Activated CD8-positive, alpha-beta memory T cell treated with anti-CD3 and anti-CD28 coated beads, Interleukin-2, amount 50 U/mL, for 4 hours (primary cell): Measurements from ENCODE around the gene VAV1.
A peak's percentile ranks its signal among the peaks of the same experiment; 100 is the strongest.

Experiments
- DNase-seq: peaks from one replicate; pipeline ENCODE4 v3.0.0-alpha.2; 2020

Gene VAV1, protein sequence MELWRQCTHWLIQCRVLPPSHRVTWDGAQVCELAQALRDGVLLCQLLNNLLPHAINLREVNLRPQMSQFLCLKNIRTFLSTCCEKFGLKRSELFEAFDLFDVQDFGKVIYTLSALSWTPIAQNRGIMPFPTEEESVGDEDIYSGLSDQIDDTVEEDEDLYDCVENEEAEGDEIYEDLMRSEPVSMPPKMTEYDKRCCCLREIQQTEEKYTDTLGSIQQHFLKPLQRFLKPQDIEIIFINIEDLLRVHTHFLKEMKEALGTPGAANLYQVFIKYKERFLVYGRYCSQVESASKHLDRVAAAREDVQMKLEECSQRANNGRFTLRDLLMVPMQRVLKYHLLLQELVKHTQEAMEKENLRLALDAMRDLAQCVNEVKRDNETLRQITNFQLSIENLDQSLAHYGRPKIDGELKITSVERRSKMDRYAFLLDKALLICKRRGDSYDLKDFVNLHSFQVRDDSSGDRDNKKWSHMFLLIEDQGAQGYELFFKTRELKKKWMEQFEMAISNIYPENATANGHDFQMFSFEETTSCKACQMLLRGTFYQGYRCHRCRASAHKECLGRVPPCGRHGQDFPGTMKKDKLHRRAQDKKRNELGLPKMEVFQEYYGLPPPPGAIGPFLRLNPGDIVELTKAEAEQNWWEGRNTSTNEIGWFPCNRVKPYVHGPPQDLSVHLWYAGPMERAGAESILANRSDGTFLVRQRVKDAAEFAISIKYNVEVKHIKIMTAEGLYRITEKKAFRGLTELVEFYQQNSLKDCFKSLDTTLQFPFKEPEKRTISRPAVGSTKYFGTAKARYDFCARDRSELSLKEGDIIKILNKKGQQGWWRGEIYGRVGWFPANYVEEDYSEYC

DNA sequence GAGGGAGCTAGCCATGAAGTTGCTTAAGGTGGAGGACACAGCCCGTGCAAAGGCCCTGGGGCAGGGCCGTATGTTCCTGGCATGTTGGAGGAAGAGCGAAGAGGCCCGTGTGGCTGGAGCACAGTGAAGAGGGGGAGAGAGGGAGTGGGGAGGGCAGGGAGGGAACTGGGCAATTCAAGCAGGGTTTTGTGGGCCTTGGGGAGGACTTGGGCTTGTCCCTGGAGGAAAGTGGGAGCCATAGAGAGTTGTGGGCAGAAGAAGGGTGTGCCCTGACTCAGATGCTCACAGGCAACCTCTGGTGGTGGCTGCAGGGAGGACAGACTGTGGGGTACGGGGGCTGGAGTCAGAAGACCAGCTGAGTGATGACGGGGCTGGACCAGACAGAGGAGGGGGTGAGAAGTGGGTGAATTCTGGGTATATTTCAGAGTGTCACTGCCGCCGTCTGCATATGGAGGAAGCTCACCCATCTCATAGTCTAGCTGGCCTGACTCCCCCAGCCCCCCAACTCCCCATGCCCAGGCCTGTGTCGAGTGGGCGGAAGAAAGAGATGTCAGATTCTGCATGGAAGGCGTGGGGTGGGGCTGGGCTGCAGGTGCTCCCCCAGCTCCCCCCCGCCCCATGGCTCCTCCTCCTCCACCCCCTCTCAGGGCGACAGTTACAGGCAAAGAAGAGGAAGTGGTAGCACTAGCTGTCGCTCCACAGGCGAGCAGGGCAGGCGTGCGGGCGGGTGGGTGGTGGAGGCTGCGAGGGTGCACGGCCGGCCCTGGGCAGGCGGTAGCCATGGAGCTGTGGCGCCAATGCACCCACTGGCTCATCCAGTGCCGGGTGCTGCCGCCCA lies at the start of gene VAV1:
VAV1 (plus strand) TSS at position 681 of the 838 bp plus-strand sequence; CDS start at position 781, 100 bp downstream.
- DNase-seq: peak; percentile 80

DNA sequence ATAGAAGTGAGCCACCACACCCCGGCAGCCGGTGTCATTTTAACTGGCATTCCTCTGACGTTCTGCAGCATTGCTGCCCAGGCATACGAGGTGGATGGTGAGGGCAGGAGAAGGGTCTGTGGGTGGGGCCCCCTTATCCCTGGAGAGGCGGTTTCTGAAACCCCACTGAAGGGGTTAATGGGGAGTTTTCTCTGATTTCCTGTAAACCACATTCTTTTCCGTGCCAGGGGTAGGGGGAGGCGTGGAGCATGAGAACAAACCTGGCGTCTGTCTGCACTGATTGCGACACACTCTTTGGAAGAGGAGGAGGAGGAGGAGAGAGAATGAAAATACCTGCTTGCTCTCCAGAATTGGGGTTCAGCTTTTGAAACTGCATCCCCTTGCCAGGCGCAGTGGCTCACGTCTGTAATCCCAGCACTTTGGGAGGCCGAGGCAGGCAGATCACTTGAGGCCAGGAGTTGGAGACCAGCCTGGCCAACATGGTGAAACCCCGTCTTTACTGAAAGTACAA lies 49.3 kb upstream of the VAV1 start:
- no peak for DNase-seq

DNA sequence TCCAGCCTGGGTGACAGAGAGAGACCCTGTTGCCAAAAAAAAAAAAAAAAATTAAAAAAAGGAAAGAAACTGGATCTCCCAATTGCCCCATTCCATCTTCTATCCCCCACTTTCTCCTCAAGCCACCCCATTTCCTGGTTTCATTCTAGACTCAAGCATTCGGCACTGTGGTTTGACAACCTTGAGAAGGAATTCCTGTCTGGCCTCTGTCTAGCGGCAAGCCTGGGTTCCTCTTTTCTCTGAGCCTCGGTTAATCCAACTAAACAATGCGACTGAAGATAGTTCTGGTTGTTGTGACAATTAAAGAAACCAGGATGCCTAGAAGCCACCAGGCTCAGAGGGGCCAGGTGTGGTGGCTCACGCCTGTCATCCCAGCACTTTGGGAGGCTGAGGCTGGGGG lies 48.8 kb upstream of the VAV1 start:
- DNase-seq: no peak

DNA sequence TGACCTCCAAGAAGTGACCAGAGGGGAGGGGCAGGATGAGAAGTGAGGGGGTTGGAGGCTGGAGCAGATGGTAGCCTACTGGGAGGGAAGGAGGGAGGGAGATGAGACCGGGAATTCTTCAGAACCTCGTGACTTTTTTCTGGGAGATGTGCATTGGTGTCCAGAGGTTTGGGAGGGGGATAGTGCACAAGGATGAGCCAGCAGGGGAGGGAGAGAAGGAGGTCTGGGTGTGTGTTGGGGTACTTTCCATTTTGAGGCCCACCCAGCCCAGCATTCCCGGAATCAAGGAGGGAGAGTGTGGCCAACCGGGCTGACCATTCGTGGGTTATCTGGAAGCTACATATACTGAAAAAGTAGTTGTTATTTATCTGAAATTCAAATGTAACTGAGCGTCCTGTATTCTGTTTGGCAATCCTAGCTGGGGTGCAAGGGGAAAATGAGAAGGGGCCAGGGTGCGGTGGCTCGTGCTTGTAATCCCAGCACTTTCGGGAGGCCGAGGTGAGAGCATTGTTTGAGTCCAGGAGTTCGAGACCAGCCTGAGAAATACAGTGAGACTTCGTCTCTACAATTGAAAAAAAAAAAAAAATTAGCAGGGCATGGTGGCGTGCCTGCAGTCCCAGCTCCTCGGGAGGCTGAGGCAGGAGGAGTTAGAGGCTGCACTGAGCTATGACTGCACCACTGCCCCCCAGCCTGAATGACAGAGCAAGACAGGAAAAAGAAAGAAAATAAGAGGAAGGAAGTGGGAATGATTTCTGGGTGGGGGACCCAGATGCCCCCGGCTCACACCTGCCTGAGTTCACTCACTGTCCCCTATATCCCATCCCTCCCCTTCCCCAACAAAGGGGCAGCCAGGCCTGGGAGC lies 47.6 kb upstream of the VAV1 start:
- no peak for DNase-seq

DNA sequence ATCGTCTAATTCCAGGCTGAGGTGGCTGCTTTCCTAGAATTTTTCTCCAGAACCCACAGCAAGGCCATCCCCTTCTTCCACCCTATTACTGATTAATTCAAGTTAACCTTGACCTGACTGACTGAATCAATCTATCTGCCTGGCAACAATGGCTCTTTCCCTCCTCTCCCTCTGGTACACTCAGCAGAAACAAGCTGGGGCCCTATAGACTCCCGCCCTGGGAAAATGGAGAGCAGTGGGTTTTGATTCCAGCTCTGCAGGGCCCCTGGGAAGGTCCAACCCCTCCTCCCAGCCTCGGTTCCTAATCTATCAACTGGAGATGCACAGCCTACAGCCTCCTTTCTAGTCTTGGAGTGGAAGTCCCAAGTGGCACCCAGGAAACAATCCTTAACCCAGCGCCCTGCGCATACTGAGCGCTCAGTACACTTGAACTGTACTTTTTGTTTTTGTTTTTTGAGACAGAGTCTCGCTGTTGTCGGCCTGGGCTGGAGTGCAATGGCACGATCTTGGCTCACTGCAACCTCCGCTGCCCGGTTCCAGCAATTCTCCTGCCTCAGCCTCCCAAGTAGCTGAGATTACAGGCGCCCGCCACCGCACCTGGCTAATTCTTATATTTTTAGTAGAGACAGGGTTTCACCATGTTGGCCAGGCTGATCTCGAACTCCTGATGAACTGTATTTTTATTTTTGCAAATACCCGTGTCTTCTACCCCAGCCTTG lies 46.8 kb upstream of the VAV1 start:
- no peak for DNase-seq

DNA sequence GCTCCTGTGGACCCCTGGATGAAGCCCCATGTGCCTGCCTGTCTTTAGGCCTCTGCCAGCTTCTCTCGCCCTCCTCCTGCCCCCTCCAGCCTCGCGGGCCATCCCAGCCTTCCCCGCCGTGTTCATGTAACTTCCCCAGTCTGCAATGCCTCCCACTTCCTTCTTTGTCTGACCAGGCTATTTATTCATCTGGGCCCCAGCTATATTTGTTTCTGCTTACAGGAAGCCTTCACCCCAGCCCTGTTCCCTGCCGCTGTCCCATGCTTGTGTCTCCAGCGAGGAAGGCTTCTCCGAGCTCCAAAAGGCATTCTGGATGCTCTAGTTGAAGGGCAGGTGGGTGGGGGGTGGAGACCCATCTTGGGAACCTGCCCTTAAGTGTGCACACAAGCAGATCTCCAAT lies 44.2 kb upstream of the VAV1 start:
- no peak for DNase-seq

DNA sequence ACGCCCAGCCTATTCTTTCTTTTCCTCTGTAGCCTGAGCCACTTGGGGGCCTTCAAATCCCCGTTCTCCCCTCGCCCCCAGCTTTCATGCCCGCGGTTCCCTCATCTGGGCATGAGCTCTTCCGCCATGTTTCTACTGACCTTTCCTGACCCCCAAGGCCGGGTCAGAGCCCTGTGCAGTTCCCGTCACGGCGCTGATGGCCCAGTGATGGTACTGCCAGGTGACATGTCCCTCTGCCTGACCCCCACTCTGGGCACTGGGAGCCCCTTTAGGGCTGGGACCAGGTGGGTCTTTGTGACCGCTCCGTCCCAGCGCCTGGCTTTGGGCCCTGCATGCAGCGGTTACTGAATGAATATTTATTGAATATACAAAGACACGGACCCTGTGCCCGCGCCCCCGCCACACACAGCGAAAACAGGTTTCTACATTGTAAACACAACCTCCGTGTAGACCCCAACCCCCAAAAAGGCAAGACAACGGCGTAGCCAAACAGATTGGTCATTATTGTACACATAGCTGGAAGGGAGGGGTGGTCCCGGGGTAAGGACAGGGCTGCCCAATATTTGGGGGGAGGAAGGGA lies 42.8 kb upstream of the VAV1 start:
- no peak for DNase-seq

DNA sequence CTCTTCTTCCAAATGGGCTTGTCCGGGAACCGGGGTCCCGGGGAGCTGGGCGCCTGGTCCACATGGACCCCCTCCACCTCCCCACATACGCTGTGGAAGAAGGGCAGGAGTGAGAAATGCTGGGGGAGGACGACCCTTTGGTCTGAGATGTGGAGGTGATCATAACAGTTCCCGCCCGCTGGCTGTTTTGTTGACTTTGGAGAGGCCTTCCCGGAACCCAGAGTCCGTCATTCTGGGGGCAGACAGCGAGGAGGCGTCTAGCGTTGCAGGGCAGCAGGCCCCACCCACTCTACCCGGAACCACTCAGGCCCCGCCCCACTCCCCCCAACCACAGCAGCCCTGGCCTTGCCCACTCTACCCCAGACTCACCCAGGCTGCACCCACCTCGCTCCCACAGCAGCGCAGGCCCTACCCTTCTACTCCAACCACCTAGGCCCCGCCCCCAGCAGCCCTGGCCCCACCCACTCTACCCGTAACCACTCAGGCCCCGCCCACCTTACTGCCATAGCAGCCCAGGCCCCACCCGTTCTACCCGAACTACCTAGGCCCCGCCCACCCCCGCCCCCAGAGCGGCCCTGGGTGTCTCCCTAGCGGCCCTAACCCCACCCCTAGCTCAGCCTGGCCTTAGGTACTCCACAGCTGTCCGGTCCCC lies 42.2 kb upstream of the VAV1 start:
- DNase-seq: no peak

DNA sequence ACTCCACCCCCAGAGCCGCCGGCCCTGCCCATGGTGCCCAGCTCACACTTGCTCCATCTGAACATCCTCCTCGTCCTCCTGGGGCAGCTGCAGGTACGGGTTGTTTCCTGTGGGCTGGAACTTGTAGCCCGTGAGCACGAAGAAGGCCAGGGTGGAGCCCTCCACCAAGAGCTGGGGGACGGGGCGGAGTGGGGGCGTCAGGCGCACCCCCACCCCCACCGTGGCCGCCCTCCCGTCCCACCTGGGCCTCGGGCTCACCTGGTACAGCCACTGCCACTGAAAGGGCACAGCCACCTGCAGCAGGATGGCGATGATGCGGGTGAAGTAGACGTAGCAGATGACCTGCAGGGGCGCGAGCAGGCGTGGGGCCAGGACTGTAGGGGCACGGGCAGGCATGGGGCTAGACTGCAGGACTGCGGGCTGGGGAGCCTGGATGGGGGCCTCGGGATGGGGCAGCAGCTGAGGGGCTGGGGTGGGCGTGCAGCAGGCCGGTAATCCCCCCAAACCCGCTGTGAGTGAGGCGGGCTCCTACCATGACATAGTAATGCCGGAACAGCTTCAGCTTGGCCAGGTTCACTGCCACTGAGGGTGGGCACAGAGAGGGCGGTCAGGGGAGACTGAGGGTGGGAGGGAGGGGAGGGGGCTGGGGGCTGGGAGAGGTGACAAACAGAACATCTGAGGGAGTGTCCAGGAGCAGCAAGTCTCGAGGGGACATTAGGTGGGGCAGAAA lies 41.4 kb upstream of the VAV1 start:
- DNase-seq: no peak

DNA sequence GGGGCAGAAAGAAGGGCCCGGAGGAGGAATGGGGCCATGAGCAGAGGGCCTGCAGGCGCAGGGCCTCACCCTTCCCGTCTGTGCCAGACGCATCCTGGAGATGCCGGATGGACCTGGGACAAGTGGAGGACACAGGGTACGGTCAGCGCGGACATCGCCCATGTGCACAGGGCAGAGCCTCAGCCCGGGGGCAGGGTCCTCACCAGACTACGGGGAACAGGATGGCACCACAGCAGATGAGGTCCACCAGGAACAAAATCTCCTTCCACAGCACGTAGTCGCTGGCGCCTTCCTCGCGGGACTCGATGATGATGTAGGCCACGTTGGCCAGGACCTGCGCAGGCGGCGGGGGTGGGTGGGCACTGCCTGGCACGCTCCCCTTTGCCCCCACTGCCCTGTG lies 40.7 kb upstream of the VAV1 start:
- no peak for DNase-seq

DNA sequence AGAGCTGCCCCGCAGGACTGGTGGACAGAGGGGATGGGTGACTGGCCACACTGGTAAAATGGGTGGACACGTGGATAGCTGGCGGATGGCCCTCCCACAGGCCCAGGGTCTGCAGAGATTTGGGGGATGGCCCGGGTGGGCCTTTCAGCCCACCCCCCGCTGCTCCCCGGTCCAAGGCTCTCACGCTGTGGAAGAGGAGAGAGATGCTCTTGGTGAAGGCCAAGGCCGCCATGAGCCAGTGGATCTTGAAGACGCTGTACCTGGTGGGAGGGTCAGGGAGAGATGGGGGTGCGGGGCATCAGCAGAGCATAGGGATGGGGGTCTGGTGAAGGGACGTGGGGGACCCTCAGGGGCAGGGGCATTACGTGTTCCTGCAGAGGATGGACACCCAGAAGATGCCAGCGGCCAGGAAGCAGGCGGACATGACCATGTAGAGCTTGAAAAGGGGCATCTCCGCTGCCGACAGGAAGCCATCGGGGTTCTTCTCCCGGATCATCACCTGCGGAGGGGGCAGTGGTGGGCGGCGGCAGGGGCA lies 39.6 kb upstream of the VAV1 start:
- no peak for DNase-seq

DNA sequence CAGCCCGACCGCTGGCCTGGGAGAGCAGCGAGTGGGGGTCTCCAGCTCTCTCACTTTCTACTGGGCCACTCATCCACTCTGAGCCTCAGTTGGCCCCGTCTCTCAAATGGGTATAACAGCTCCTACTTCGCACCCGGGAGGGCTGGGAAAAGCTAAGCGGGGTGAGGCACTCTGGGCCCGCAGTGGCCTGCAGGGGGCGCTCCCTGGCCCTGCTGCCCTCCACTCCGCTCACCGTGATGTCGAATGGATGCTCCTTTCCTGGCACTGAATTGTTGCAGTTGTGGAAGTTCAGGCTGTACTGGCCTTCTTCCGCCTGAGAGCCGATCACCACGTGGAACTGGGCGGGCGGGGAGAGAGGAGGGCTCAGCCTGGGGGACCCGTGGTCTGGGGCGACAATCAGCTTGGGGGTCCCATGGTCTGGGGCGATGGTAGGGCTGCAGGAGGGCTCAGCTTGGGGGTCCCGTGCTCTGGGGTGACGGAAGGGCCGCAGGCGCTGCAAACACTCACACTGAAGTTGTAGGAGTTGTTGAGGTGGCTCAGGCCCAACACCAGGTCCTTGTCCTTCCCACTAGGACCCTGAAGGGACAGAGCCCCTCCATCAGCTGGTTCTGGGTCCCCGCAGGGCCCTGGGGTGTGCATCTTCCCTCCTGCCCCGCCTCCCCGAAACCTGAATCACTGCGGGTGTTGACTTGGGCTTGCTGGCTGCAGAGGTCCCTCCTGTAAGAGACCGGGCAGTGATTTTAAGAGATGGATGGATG lies 39.0 kb upstream of the VAV1 start:
- no peak for DNase-seq

DNA sequence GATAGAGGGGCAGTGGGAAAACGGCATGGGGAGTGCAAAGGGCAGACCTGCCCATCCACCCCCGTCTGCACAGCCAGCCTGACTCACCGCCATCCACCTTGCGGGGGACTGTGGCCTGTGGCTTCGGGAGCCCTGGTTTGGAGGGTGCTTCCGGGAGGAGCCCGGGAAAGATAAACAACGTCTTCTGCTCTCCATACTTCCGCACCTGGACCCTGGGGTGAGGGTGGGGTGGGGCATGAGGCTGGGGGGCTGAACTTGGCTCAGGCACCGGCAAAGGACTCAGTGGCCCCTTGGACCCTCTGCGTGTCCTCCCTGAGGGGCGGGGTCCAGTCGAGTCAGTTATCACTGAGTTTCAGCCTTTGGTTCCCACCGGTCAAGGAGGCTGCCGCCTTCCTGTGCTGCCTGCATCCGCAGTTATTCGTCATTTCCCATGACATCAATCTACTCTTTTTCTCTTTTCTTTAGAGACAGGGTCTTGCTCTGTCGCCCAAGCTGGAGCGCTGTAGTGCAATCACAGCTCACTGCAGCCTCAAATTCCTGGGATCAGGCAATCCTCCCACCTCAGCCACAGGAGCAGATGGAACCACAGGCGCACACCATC lies 38.3 kb upstream of the VAV1 start:
- DNase-seq: no peak

DNA sequence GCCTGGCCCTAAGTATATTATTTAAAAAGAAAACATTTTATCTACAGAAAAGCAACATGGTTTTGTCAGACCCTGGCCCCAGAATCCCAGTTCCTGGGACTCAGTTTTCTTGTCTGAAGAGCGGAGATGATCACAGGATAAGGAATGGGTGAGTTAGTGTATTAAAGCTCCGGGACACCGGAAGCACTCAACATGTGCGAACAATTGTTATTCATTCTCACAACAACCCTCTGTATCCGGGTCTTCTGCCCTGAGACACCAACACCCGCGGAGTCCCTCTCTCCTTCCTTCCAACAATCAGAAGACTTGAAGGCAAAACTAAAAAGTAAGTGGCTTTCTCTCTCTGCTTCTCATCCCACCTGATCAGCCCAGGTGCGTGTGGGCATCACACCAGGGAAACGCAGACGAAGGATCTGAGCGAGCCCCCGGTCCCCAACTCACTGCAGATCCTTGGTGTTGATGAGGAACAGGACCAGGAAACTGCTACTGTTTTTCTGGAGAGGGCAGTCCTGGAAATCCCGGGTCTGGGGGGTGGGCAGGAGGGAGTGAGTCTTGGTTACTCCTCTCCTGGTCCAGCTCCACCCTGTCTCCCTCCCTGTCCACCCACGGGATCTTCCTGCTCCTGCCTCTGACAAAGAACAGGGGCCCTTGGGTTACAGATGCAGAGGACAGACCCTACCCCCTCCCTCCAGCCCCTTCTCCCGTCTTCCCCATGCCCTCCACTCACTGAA lies 37.2 kb upstream of the VAV1 start:
- no peak for DNase-seq

DNA sequence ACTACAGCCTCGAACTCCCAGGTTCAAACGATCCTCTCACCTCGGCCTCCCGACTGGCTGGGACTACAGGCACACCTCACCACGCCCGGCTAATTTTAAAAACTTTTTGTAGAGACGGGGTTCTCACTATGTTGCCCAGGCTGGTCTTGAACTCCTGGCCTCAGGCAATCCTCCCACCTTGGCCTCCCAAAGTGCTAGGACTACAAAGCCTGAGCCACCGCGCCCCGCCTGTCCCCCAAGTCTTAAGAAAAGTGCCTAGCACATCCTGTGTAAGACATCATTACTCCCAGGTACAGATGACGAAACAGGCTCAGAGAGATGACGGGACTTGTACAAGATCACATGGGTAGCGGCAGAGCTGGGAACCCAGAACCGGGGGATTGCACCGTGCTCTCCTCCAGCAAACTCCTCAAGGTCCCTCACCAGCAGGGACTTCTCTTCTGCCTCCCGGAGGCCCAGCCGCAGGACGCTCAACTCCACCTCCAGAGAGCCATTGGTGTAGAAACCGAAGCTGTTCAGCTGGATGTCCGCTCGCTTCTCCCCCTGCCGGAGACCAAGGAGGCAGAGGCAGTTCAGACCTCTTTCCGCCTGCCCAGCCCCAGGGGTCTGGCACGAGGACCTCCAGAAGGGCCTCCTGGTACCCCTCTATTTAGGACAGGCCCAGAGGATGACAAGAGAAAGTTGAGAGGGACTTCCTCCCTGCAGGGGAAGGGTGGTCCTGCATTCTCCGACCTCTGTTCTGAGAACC lies 36.2 kb upstream of the VAV1 start:
- DNase-seq: peak; percentile 62

DNA sequence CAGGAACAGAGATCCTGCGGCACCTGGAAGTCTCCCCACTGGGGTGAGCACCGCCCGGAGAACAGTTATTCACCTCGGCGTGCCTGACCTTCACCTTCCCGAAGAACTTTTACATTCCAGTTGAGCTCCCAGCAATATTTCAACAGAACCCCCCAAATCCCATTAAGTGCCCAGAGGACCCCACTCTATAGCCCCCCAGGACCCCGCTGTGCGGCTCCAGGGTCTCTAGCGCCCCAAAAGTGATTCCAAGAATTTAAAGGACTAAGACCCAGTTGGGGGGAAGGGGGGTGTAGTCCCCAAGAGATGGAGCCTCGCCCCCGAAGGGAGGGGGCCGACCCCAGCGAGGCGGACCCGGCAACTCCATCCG lies 35.6 kb upstream of the VAV1 start:
- no peak for DNase-seq
